Measurements from ENCODE around the gene EFEMP2. TPM values are rescaled to one million over a fixed set of nuclear protein-coding genes. Genes with fewer than 3 reads are reported as not detected.

The EFEMP2 gene
- total RNA-seq, 1 experiment from 2014 or later: 35.8 TPM

DNA sequence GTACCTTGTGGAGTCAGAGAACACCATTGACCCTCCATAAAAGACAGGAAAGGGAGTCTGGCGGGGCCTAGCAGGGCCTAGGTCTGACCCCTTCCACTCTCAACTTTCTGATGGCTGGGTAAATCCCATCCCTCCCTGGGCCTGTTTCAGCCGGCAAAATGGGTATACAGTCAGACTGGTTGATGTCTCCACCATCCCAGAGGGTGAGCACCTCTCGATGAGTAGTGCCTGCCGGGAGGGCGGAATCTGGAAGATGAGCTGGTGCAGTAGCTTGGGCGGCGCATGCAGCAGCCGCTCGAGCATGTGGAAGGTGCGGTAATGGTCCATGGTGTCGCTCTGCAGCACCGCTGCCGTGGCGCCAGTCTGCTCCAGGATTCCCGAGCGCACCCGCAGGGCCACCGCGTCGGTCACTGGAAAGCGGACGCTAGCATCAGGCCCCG is 15.1 kb upstream of the EFEMP2 start:
- in situ Hi-C loops (cut with HindIII; ENCODE audit: low sequenced_read_pairs): no loop called here
- no peak for DNase-seq (ENCODE audit: low spot score)

GRCh38 chr11:65886826-65887722 is 14.5 kb upstream of the EFEMP2 start:
- peak; percentile 37 for DNase-seq (ENCODE audit: low spot score)
- in situ Hi-C loops (cut with HindIII; ENCODE audit: low sequenced_read_pairs): no loop called here

- no peak for DNase-seq (ENCODE audit: low spot score)
- in situ Hi-C loops (cut with HindIII; ENCODE audit: low sequenced_read_pairs): no loop called here
These were observed 13.4 kb upstream of the EFEMP2 start for GRCh38 chr11:65885808-65886536.

DNA sequence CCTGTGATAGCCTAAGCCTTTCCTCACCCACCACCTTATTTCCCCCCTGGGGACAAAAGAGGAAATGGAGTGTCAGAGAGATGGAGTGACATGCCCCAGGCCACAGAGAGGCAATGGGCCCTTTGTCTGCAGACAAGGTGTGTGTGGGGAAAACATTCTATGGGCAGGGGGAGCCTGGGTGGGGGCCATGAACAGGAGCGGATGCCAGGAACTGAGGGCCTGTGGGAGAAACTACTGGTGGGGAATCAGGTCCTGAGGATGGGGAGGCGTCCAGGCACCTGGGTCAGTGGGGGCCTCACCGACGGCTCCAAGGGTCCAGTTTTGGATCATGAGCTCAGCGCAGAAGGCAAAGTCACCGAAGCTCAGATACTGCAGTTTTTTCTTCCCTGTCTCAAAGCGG is 12.6 kb upstream of the EFEMP2 start:
- DNase-seq (ENCODE audit: low spot score): no peak
- in situ Hi-C loops (cut with HindIII; ENCODE audit: low sequenced_read_pairs): no loop called here

GRCh38 chr11:65884716-65885092 is 12.1 kb upstream of the EFEMP2 start:
- in situ Hi-C loops (cut with HindIII; ENCODE audit: low sequenced_read_pairs): no loop called here
- peak; percentile 81 for DNase-seq (ENCODE audit: low spot score)

DNA sequence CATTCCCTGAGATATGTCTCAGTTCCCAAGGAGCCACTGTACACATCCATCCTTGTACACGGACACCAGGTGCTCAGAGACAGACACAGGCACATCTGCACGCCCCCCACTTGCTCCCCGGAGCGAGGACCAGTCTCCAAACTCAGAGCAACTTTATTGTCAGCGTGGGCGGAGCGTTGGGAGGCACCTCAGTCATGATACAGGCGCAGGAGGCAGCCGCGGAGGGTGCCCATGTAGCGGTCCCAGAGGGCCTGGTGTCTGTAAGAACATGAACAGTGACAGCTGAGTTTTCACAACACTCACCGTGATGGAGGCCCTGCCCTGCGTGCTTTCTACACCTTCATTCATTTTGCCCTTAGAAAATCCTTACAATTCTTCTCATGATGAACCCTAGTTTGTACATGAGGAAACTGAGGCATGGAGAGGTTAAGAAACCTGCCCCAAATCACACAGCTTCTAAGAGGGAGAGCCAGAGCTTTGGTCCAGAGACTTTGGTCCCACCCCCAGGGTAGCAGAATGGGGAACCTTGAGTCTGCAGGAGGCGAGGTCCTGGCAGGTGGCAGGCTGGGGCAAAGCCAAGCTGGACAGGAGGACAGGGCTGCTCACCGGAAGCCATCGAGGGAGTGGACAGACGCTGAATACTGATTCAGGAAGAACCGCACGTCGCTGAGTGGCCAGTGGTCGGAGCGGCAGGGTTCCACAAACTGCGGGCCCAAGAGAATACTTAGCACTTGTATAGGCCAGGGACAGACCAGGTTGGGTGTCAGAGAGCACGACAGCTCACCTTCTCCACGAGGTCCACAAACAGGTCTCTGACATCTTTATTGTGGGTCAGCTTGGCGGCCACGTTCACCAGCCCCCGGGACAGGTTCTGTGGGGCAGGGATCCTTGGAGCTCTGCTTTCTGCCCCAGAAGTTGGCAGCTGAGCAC is 11.5 kb upstream of the EFEMP2 start:
- in situ Hi-C loops (cut with HindIII; ENCODE audit: low sequenced_read_pairs): no loop called here

GRCh38 chr11:65883058-65883761 is 10.6 kb upstream of the EFEMP2 start:
- in situ Hi-C loops (cut with HindIII; ENCODE audit: low sequenced_read_pairs): no loop called here
- no peak for DNase-seq (ENCODE audit: low spot score)

More for the DNA sequence above, 11.5 kb upstream of the EFEMP2 start:
- no peak for DNase-seq (ENCODE audit: low spot score)

DNA sequence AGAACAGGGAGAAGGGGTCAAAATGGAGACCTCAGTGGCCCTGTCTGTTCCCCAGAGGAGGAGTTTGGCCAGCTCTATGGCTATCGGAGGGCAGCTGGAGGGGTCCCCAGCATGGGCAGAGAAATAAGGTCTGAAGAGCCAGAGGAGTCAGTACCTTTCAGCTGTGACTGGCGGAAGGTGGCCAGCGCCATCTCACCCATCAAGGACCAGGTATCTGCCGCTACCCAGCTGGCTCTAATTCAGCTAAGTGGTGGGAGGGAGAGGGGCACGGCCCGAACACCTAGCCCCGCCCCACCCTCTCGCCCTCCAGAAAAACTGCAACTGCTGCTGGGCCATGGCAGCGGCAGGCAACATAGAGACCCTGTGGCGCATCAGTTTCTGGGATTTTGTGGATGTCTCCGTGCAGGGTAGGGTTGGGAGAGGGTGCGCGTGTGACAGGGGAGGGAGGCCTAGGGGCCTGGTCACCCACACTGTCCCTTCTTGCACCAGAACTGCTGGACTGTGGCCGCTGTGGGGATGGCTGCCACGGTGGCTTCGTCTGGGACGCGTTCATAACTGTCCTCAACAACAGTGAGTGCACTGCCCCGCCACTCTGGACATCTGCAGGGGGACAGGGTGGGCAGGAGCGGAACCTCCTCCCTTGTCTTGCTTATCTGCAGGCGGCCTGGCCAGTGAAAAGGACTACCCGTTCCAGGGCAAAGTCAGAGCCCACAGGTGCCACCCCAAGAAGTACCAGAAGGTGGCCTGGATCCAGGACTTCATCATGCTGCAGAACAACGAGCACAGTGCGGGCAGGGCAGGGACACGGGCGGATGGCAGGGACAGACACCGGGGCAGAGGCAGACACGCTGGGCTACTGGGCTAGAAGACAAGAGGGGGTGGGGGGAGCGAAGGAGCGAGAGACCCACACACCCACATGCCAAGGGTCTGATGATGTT is 9.8 kb upstream of the EFEMP2 start:
- in situ Hi-C loops (cut with HindIII; ENCODE audit: low sequenced_read_pairs): no loop called here
- no peak for DNase-seq (ENCODE audit: low spot score)

- in situ Hi-C loops (cut with HindIII; ENCODE audit: low sequenced_read_pairs): no loop called here
- DNase-seq (ENCODE audit: low spot score): no peak
These were observed 8.3 kb upstream of the EFEMP2 start for GRCh38 chr11:65880844-65881421.

DNA sequence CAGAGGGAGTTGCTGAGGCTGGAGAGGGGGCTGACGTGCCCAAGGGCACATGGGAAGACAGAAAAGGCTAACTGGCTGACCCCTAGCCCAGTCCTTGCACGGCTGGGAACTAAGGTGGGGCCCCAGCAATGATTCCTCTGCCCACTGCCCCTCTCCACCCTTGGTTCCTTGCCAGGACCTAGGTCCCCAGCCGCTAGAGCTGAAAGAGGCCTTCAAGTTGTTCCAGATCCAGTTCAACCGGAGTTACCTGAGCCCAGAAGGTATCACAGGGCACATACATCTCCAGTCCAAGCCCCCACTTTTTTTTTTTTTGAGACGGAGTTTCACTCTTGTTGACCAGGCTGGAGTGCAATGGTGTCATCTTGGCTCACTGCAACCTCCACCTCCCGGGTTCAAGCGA is 7.4 kb upstream of the EFEMP2 start:
- in situ Hi-C loops (cut with HindIII; ENCODE audit: low sequenced_read_pairs): no loop called here
- DNase-seq (ENCODE audit: low spot score): no peak

GRCh38 chr11:65879617-65880016 is 7.0 kb upstream of the EFEMP2 start, which contains the start of gene CTSW:
Gene CTSW, plus strand, starts transcription at chr11:65879837. Its CDS starts 18 bp downstream, at chr11:65879855.
- in situ Hi-C loops (cut with HindIII; ENCODE audit: low sequenced_read_pairs): no loop called here

GRCh38 chr11:65873318-65874156 is 937 bp upstream of the EFEMP2 start:
- peak; percentile 94 for DNase-seq (ENCODE audit: low spot score)
- in situ Hi-C loops (cut with HindIII; ENCODE audit: low sequenced_read_pairs): no loop called here

More at GRCh38 chr11:65879617-65880016, 7.0 kb upstream of the EFEMP2 start, which contains the start of gene CTSW:
- no peak for DNase-seq (ENCODE audit: low spot score)

DNA sequence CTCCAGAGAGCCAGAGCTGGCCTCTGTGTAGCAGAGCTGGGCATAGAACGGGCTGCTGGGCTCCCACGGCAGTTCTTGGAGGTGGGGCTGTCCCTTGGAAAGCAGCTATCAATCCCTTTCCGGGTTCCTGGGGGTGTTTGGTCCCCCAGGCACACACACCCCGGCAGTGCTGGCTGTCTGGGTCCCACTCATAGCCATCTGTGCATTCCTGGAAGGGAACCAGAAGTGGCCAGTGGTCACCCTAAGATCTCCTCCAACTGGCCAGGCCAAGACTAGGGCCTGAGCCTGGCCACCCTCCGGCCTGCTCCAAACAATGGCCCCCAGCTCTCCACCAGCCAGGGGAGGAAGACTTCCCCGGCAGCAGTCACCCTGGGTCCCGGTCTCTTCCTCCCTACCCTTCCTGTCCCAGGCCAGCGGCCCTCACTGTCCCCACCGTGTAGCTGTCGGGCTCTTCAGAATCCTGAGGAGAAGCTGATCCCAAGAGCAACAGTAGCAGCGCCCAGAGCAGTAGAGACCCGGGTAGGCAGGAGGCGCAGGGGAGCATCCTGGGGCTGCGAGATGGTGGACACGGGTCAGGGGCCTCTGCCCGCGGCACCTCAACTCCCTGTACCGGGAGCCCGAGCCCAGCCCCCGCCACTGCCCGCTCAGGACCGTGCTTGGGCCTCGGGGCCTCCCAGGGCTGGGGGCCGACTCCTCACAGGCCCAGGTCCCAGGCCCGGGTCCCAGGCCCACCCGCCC is 620 bp downstream of the EFEMP2 start:
- DNase-seq (ENCODE audit: low spot score): peak; percentile 35
- in situ Hi-C loops (cut with HindIII; ENCODE audit: low sequenced_read_pairs): no loop called here

DNA sequence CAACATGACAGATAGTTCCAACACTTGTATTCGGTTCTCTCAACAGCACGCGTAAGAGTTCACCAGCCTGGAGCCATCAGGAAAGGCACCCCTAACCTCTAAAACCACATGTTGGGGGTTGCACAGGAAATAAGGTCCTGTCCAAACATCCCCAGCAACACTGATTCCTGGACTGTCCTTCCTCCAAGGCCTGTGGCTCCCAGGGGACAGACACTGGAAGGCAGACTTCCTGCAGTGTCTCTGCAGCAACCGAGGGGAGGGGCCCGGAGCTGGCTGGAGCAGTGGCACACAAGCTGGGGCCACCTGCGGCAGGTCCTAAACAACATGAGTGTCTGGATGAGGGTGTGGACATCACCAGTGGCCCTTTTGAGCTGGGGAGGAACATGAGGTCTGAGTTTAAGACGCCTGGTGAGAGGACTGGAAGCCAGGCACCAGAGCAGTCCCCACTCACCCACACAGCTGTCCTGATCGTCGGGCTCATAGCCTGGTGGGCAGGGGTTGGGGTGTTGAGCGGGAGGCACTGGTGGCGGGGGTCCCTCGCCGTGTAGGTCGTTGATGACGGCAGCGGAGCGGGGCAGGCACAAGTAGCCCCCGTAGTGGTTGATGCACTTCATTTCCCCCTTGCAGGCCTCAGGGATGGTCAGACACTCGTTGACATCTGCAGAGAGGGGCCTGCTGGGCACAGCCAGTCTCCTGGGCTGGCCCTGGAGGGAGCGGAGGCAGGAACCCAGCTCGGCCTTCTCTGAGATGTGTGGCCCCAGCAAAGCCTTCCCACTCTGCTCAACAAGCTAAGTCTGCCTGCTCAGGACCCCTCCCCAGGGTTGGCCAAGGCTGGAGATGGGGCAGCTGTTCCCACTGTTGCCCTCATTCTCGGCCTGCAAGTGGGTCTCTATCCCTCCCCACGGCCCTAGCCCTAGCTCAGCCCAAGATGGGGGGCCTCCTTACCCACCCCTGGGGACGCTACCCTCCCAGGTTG is 1.6 kb downstream of the EFEMP2 start:
- DNase-seq (ENCODE audit: low spot score): no peak
- in situ Hi-C loops (cut with HindIII; ENCODE audit: low sequenced_read_pairs): no loop called here

GRCh38 chr11:65870307-65870658 is 2.3 kb downstream of the EFEMP2 start:
- DNase-seq (ENCODE audit: low spot score): no peak
- in situ Hi-C loops (cut with HindIII; ENCODE audit: low sequenced_read_pairs): no loop called here
